Spleen (tissue), 3 donors: ENCODE measurements around the gene RIT1.

Source experiments
- POLR2A ChIP-seq, 3 donors: fragments of 450-650 bp; IDR thresholded peaks; one replicate each; pipeline ENCODE4 v1.5.1; 2017; ENCODE audit warnings: antibody characterized with exemption in 3 of 3, mild to moderate bottlenecking in 1 of 3
- POLR2AphosphoS5 ChIP-seq, 3 donors: sonication (generic); formaldehyde crosslinking; IDR thresholded peaks; one replicate each; pipeline ENCODE4 v1.5.1; 2017; ENCODE audit warnings: antibody characterized with exemption in 3 of 3

DNA sequence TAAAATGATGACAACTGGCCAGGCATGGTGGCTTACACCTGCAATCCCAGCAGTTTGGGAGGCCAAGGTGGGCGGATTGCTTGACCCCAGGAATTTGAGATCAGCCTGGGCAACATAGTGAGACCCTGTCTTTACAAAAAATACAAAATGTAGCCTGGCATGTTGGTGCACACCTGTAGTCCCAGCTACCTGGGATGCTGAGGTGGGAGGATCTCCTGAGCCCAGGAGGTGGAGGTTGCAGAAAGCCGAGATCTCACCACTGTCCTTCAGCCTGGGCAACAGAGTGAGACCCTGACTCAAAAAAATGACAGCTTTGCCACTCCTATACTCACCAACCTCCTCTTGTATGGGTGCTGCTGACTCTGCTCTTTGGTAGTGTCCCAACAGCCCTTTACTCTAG lies 33.2 kb downstream of the RIT1 start:
- no peak for TF ChIP-seq POLR2AphosphoS5 (IDR thresholded peaks at IDR 0.05)
- no peak for TF ChIP-seq POLR2A (IDR thresholded peaks at IDR 0.05)
